DND-41 (cell line): Measurements from ENCODE around the gene OR4F3.
"Not testable (repeated sequence)": the region's sequence is repeated elsewhere in the genome, so short reads cannot be mapped to it uniquely, and the experiment has no call there.

ENCODE experiments used
- ATAC-seq: fragments of 200-7000 bp; cut with Tn5 transposase; 3 replicates; pipeline ENCODE4 v1.9.1; 2021; ENCODE audit warnings: low read depth; ENCODE audit not compliant: insufficient read depth
- DNase-seq: peaks from one replicate; pipeline ENCODE4 v3.0.0-alpha.2; 2020
- H2AFZ ChIP-seq: 2 replicates; pipeline ENCODE4 v1.6.0; 2012; ENCODE audit warnings: low read depth, low read length
- H3K27ac ChIP-seq: 2 replicates; pipeline ENCODE4 v1.5.1; 2012; ENCODE audit warnings: low read length, inconsistent platforms
- H3K27me3 ChIP-seq: fragments of 200-600 bp; sonication (generic); 2 replicates; pipeline ENCODE4 v1.6.0; 2012; ENCODE audit warnings: low read length, mild to moderate bottlenecking, inconsistent platforms; ENCODE audit not compliant: insufficient read depth, poor library complexity
- H3K36me3 ChIP-seq: 2 replicates; pipeline ENCODE4 v1.5.1; 2012; ENCODE audit warnings: low read length, inconsistent platforms; ENCODE audit not compliant: insufficient read depth
- H3K4me1 ChIP-seq: 2 replicates; pipeline ENCODE4 v1.5.1; 2012; ENCODE audit warnings: mild to moderate bottlenecking, low read length; ENCODE audit not compliant: insufficient read depth
- H3K4me2 ChIP-seq: 2 replicates; pipeline ENCODE4 v1.6.0; 2012; ENCODE audit warnings: mild to moderate bottlenecking, moderate library complexity, low read length, inconsistent platforms; ENCODE audit not compliant: insufficient read depth
- H3K4me3 ChIP-seq, 2 experiments: fragments of 200-600 bp in 1 of 2; shearing (Covaris generic) in 1 of 2; 2 replicates each; pipeline ENCODE4 v1.5.1; 2012 to 2016; ENCODE audit warnings: inconsistent platforms in 2 of 2, low read length in 2 of 2, mild to moderate bottlenecking in 2 of 2, low read depth in 1 of 2, moderate library complexity in 1 of 2
- H3K79me2 ChIP-seq: 2 replicates; pipeline ENCODE4 v1.6.0; 2012; ENCODE audit warnings: low read length, inconsistent platforms; ENCODE audit not compliant: insufficient read depth
- H3K9ac ChIP-seq: 2 replicates; pipeline ENCODE4 v1.6.0; 2012; ENCODE audit warnings: low read depth, mild to moderate bottlenecking, inconsistent platforms, low read length, moderate library complexity
- H3K9me3 ChIP-seq: 2 replicates; pipeline ENCODE4 v1.5.1; 2012; ENCODE audit warnings: low read length, moderate library complexity, mild to moderate bottlenecking, inconsistent platforms; ENCODE audit not compliant: insufficient read depth, severe bottlenecking
- H4K20me1 ChIP-seq: 2 replicates; pipeline ENCODE4 v1.6.0; 2012; ENCODE audit warnings: low read length; ENCODE audit not compliant: insufficient read depth

The OR4F3 gene

GRCh38 chr5:181366968-181367367 is at the start of gene OR4F3:
Gene OR4F3 (plus strand): TSS chr5:181367268.
- ATAC-seq, H3K4me1 ChIP-seq, H4K20me1 ChIP-seq, H3K27me3 ChIP-seq, H3K9me3 ChIP-seq, H2AFZ ChIP-seq, H3K27ac ChIP-seq, DNase-seq, H3K9ac ChIP-seq, H3K4me2 ChIP-seq, H3K4me3 ChIP-seq, H3K79me2 ChIP-seq, H3K36me3 ChIP-seq: not testable (repeated sequence)
